HG02885 (cell line): ENCODE data around the gene MICOS13.

ENCODE experiments used
- ATAC-seq: cut with Tn5 transposase; IDR thresholded peaks from one replicate; pipeline ENCODE4 v1.9.1; 2021; ENCODE audit warnings: mild to moderate bottlenecking; ENCODE audit not compliant: unreplicated experiment, poor library complexity

Gene MICOS13, protein sequence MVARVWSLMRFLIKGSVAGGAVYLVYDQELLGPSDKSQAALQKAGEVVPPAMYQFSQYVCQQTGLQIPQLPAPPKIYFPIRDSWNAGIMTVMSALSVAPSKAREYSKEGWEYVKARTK

DNA sequence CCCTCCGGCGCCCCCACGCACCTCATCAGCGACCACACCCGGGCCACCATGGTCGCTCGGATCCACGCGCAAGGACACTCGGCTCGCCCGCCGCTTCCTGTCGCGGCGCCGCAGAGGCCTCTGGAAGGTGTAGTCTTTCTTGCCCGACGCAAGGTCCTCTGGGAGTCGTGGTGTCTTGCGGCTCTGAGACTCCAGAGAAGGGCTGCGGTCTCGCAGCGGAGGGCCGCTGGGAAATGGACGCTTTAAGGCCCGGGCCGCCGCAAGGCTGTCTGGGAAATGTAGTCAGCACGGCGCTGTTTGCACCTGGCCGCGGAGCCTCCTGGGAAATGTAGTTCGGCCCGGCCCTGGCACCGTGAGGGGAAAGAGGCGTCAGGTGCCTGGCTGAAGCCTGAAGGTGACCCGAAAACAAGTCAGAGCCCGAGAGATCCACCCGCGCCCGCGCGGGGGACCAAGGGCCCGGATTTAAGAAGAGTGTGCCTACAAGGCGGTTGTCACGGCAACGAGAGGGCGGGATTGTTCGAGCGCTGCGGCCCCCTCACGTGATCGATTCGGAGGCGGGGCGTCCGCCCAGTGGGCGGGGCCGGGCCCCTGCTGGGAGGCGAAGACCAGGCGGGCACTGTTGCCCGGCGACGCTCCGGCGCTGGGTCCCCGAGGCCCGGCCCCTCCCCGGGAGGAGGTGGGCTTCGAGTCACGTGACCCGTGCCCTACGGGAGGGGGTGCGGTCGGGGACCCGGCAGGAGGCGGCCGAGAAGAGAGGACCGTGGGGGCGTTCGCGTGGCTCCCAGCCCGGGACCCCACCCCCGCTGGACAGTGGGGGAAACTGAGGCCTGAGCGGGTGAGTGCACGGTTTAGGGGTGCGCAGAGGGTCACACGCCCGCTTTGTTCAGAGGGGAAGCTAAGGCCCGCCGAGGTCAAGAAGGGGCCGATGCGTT is at the start of gene MICOS13, which contains the start of gene HSD11B1L:
TSS of gene MICOS13 (minus strand) at position 80 of the 932 bp plus-strand sequence. CDS start at position 50, 30 bp downstream.
TSS of gene HSD11B1L (plus strand) at position 591 of the 932 bp plus-strand sequence. CDS start 3,806 bp downstream, outside the sequence.
- ATAC-seq: peak; percentile 90

- ATAC-seq: no peak
These were observed 47.2 kb upstream of the MICOS13 start for GRCh38 chr19:5727453-5728050.

DNA sequence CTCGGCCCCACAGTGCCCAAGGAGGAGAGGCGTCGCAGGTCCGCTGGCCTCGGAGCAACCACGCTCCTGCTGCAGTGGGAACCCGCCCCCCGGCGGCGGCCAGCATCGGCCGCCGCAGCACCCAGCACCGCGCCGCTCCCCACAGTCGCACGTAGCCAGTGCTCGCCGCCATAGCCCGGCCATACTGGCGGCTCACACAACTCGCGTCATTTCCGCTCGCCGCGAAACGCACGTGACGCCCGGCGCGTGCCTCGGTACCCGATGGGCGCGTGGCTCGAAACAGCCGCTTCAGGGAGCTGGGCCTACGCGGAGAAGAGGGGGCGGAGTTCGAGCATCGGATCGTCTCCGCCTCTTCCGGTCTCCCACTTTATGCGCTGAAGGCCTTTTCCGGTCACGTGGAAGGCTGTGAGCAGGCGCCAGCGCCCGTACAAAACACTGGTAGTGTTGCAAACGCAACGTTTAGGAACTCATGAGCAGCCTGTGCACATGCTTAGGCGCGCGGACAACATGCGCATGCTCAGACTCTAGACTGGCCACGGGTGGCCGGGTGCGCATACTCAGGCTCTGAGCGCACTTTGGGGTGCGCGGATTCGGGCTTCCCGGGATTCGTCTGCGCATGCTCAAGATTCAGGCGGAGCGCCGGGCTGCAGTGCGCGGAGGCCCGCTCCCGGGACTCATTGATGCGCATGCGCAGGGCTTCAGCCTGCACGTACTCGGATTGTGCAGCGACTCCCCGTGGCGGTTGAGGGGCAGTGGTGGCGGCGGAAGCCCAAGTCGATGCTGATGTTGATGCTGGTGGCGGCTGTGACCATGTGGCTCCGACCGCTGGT is 39.9 kb upstream of the MICOS13 start, which contains the start of the genes CATSPERD and LONP1:
TSS of gene CATSPERD (plus strand) at position 677 of the 830 bp plus-strand sequence. CDS start at position 778, 101 bp downstream.
TSS of gene LONP1 (minus strand) at position 186 of the 830 bp plus-strand sequence. CDS start at position 172, 14 bp downstream.
- ATAC-seq: peak; percentile 89

DNA sequence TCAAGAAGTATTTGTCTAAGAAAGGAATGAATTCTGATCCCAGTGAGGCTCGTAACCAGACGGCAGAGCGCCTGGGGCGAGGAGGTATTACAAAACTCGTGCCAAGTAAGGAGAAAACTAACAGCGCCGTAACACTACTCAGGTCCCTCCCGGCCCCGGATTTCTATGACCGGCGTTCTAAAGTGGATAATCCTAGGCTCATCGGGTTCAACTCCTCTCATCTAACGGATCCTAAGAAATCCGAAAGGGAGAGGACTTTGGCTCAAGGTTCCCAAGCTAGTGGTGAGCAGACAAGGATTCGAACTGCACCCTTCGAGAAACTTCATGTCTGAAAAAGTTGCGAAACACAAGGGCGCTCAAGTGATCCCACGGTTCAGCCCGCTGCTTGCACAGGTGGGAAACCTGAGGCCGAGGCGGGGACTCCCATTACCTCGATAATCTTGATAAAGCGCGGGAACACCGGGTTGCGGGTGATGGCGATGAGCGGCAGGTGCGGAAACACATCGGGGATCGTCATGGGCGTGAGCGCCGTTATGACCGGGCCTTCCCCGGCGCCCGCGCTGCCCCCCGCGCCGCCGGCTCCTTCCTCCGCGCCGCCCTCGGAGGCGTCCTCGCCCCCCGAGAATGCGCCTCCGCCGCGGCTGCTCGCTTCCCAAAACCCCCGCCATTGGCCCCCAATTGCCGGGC is 39.1 kb upstream of the MICOS13 start:
- no peak for ATAC-seq

- no peak for ATAC-seq
These were observed 38.4 kb upstream of the MICOS13 start for GRCh38 chr19:5718579-5719273.

GRCh38 chr19:5718037-5718578 is 37.8 kb upstream of the MICOS13 start:
- no peak for ATAC-seq

- no peak for ATAC-seq
These were observed 37.1 kb upstream of the MICOS13 start for GRCh38 chr19:5717215-5717935.

DNA sequence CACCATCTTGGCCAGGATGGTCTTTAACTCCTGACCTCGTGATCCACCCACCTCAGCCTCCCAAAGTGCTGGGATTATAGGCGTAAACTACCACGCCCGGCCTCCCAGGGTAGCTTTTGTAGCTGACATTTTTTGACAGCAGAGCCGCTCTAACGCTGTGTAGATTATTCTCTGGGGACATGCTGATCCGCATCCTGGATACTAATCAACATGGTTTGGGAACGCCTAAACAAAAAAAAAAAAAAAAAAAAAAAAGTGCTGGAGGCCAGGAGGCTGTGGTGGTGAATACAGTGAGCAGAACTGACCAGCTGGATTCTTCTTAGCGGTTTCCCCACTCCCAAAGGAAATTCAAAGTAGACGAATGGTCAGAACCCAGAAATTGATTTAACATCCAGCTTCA is 34.5 kb upstream of the MICOS13 start:
- ATAC-seq: no peak

DNA sequence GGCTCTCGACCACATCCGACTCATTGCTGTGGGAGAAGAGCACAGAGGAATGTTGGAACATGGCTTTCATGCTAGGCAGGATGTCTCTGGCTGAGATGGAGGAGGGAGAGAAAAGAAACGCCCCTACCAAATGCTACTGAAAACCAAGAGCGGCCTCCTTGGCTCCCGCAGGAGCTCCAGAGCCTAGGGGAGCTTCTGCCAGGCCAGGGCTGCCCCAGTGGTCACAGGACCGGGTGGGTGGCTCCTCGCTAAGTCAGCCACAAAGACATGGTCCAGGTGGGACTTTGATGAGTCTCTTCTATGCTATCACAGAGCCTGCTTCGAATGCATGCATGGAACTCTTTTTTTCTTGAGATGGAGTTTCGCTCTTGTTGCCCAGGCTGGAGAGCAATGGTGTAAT is 32.9 kb upstream of the MICOS13 start:
- ATAC-seq: no peak

DNA sequence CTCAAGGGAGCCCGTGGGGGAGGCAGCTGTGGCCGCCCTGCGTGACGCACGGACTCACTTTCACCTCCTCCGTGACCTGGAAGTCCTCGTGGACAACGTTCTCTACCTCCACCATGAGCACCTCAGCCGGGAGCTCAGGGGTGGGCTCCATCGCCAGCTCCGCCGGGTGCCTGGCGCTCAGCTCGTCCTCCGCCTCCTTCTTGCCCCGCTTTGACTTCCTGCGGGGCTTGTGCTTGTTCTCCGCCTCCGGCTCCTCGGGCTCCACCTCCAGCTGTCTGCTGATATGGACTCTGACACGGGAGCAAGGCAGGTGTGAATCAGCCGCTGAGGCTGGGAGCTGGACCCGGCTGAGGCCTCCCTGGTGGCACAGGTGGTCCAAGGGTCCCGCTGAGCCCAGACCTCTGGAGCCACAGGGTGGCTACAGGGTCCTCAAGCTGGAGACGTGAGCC is 31.4 kb upstream of the MICOS13 start:
- ATAC-seq: no peak

- no peak for ATAC-seq
These were observed 30.7 kb upstream of the MICOS13 start for GRCh38 chr19:5711025-5711424.

DNA sequence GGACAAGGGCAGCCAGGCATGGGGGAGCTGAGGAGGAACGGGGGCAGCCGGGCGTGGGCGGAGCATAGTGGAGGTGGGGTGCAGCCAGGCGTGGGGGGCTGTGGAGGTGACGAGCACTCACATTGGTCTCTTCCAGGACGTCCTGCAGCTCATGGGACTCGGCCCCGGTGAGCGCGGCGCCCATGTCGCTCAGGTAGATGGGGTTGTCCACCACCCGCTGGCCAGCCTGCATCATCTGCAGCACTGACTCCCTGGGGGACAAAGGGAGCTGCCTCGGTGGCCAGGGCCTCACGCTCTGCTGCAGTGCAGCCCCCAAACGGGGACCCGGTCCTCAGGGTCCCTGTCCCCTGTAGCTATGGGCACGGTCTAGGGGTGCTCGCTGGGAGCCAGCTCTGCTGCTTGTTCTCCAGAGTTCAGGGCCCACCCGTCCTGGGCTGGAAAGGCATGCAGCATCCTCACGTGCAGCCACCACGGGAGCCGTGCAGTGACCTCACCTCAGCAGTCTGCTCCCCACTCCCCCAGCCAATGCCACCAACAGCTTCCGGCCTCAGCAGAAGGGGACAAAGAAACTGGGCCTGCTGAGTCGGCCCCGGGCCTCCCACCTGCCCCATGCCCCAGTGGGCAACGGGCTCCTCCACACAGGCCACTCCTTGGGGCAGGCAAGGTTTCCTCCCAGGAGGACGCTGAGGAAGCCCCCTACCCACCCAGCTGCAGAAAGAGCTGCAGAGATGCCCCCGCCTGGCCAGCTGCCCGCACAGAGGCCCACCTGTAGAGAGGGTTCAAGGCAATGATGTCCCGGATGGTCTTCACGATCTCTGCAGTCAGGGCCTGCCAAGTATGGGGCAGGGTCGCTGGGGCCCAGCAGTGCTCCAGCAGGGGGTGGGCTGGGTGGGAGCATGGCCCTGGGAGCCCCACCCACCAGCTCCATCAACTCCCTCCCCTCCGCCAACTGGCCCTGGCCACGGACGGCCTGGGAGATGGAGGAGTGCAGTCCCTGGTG is 27.6 kb upstream of the MICOS13 start:
- ATAC-seq: no peak

- ATAC-seq: no peak
These were observed 26.7 kb upstream of the MICOS13 start for GRCh38 chr19:5706876-5707573.

DNA sequence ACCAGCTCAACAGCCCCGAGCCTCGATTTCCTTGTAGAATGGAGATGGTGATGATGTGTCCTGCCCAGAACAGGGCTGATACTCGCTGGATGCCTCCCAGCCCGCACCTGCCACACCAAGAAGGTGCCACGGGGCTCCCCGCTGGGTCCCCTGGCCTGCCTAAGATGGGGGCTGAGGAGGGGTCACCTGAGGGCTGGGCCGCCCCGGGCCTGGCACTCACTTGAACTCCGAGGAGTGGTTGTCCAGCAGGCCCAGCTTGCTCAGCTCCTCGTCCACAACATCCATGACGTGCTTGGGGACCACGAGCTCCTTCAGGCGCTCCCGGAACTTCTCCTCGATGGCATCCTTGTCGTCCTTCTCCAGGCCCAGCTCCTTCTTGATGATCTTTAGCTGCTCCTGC is 25.2 kb upstream of the MICOS13 start:
- ATAC-seq: no peak

DNA sequence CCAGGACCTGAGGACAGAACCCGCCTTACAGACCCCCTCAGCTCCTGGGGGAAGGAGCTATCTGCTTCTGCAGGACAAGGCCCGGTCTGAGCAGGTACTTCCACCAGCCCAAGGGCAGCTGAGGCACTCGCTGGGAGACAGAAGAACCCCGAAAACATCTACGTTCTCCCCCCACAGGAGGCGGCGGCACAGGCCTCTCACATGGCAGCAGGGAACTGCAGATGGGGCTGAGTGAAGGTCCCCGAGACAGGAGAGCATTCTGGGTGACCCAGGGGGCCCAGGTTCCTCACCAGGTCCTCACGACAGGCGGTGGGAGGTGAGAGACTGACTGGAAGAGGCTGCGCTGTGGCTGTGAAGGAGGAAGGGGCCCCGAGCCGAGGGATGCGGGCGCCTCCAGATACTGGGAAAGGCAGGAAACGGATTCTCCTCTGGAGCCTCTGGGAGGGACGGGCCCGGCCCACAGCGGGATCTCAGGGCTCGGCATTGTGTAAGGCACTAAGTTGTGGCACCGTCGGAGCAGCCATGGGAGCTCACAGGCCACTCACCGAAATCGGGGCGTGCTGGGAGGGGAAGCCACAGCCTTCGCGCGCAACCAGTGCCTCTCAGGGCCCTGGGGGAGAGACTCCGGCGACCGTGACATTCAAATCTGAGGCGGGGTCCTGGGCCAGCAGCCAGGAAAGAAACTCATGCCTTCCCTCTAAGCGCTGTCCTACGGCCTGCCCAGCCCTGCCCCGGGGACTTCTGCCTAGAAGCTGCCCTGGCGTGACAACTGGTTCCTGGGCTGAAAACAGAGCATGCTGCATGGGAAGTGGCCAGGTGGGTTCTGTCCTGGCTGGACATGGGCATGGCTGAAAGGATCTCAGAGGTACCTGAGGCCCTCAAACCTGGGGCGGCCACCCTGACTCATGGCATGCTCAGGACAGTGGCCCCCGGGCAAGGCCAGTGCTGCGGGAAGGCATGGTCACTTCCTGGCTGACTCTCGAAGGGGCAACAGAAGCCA is 23.8 kb upstream of the MICOS13 start:
- no peak for ATAC-seq
